LNCAP (cell line): ENCODE results near the gene FGGY.

Experiments
- TF ChIP-seq, protein P1 (sequence below): fragments of 450-650 bp; IDR thresholded peaks from 2 replicates; pipeline ENCODE4 v1.5.1; 2017; ENCODE audit warnings: mild to moderate bottlenecking

FGGY gene

DNA sequence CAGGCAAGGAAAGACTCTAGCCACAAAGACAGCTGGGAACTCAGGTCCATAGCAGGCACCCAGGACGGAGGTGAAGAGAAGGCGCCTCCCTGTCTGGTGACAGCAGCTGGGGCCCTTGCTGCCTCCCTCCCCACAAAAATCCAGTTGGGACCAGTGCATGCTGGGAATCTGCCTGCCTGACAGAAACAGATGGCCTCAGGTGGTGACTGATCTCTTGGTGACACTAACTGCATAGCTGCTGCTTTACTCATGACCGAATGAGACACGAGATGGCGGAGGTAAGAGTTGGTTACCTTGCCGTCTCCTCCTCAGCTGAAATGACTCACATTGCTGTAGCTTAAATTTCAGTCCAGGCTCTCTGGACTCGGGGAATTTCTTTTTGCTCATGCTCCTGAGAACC lies 130.3 kb downstream of the FGGY start:
- TF ChIP-seq, protein P1, sequence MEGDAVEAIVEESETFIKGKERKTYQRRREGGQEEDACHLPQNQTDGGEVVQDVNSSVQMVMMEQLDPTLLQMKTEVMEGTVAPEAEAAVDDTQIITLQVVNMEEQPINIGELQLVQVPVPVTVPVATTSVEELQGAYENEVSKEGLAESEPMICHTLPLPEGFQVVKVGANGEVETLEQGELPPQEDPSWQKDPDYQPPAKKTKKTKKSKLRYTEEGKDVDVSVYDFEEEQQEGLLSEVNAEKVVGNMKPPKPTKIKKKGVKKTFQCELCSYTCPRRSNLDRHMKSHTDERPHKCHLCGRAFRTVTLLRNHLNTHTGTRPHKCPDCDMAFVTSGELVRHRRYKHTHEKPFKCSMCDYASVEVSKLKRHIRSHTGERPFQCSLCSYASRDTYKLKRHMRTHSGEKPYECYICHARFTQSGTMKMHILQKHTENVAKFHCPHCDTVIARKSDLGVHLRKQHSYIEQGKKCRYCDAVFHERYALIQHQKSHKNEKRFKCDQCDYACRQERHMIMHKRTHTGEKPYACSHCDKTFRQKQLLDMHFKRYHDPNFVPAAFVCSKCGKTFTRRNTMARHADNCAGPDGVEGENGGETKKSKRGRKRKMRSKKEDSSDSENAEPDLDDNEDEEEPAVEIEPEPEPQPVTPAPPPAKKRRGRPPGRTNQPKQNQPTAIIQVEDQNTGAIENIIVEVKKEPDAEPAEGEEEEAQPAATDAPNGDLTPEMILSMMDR: no peak

- TF ChIP-seq, protein P1: no peak
Measured at GRCh38 chr1:59427784-59428183, 130.9 kb downstream of the FGGY start.

- TF ChIP-seq, protein P1: no peak
Measured at GRCh38 chr1:59428828-59429227, 131.9 kb downstream of the FGGY start.

GRCh38 chr1:59429656-59430055 lies 132.8 kb downstream of the FGGY start:
- TF ChIP-seq, protein P1: no peak

DNA sequence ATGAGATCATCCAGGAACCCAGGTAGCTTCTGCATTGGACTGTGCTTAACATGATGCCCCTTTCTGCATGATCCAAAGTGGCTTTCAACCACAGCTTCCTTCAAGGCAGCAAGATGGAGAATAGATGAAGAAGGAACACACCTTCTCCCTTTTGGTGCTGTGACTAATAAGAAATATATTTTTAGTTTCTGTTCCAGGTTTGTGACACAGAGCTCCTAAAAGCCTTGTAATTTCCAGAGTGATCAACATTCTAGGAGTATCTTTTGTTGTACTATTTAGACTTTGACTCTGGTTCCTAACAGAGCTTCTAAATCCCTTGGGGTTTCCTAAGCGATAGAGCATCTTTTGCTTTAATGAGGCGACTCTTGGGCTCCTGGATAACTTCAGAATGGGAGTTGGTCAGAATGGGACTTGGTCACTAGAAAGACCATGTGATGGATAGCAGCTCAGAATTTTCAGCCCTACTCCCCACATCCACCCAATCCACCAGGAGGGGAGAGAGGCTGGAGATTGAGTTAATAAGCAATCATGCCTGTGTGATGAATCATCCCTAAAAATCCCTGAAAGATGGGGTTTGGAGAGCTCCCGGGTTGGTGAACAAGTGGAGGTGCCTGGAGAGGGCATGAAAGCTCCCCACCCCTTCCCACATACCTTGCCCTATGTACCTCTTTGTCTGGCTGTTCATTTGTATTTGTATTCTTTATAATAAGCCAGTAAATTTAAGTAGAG lies 134.8 kb downstream of the FGGY start:
- TF ChIP-seq, protein P1: no peak

DNA sequence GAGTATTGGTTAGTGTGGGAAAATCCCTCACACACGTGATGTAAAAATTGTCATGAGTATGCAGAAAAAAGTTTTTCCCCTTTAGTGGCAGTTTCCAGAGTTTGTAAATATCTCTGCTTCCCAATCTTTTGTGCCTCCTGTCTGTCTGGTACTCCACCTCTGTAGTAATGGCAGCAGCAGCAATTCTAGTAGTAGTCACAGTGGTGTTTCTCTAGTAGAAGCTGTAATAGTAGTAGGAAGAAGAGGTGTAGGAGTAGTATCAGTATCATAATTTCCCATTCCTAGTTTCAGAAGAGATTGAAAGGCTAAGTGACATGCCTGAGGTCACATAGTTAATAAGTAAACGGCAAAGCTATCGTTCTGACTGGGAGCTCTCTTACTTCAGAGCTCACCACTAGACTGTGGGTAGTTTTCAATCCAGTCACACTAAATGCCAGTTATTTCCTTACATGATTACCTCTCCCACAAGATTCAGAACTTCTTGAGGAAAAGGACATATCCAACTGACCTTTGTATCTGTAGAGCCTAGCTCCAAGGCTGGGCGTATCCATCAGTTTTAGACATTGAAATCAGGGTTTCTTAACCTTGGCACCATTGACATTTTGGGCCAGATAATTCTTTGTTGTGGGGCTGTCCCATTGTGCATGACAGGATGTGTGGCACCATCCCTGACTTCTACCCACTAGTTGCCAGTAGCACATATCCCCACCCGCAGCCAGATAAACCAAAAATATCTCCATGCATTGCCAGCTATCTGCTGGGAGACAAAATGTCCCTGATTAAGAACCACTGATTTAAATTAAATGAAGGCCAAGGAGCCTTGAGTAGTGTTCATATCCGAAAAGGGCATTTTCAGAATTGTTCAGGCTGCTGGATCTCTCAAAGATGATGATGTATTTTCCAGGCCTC lies 135.9 kb downstream of the FGGY start:
- TF ChIP-seq, protein P1: no peak

GRCh38 chr1:59433440-59433813 lies 136.5 kb downstream of the FGGY start:
- TF ChIP-seq, protein P1: no peak
